AG04450 (cell line): ENCODE data around the gene RMDN3. TPM values are rescaled to one million over a fixed set of nuclear protein-coding genes. Genes with fewer than 3 reads are reported as not detected.

Experiments used
- CTCF ChIA-PET: fragments of 300-600, 350-600 bp; formaldehyde crosslinking; extraction: SDS; loops from one replicate; lab custom pipeline; 2022; ENCODE audit warnings: antibody characterized with exemption, inconsistent platforms; lab: Charles Lee
- POLR2A ChIA-PET: fragments of 350-600 bp; formaldehyde crosslinking; extraction: SDS; loops from one replicate; lab custom pipeline; 2021; ENCODE audit warnings: antibody characterized with exemption, inconsistent platforms; lab: Yijun Ruan, JAX
- DNase-seq: peaks from one replicate; pipeline ENCODE4 v3.0.0-alpha.2; 2011; ENCODE audit warnings: low read depth, low spot score
- H3K27ac ChIP-seq: one replicate; pipeline ENCODE4 v1.5.1; 2012; ENCODE audit warnings: low read depth, low read length, control low read depth
- H3K27me3 ChIP-seq: one replicate; pipeline ENCODE4 v1.6.0; 2012; ENCODE audit warnings: low read length; ENCODE audit not compliant: control insufficient read depth, insufficient read depth
- H3K4me3 ChIP-seq: 2 replicates; pipeline ENCODE4 v1.5.1; 2011; ENCODE audit warnings: mild to moderate bottlenecking, low read depth, low read length, control low read depth
- H3K9me3 ChIP-seq: 2 replicates; pipeline ENCODE4 v1.5.1; 2012; ENCODE audit warnings: low read length; ENCODE audit not compliant: control insufficient read depth, insufficient read depth
- polyA minus RNA-seq: library from RNA; depleted of rRNA, polyadenylated mRNA; stranded (reverse); fragments of >200 nt; gene quantifications from 2 replicates; pipeline ENCODE4 v1.2.3, GENCODE V29; 2011; rRNA and poly(A)+ RNA removed
- polyA plus RNA-seq: library from polyadenylated mRNA; depleted of rRNA; stranded (reverse); fragments of >200 nt; gene quantifications from 2 replicates; pipeline ENCODE4 v1.2.3, GENCODE V29; 2011; rRNA removed
- TF ChIP-seq, protein P1 (sequence below): IDR thresholded peaks from 2 replicates; pipeline ENCODE4 v1.5.1; 2011; ENCODE audit warnings: low read depth, low read length, control low read depth, inconsistent platforms

RMDN3 gene, protein sequence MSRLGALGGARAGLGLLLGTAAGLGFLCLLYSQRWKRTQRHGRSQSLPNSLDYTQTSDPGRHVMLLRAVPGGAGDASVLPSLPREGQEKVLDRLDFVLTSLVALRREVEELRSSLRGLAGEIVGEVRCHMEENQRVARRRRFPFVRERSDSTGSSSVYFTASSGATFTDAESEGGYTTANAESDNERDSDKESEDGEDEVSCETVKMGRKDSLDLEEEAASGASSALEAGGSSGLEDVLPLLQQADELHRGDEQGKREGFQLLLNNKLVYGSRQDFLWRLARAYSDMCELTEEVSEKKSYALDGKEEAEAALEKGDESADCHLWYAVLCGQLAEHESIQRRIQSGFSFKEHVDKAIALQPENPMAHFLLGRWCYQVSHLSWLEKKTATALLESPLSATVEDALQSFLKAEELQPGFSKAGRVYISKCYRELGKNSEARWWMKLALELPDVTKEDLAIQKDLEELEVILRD
- polyA plus RNA-seq (19.2 and 19.5 TPM in 2 replicates), polyA minus RNA-seq (10.1 and 10.8 TPM in 2 replicates)

DNA sequence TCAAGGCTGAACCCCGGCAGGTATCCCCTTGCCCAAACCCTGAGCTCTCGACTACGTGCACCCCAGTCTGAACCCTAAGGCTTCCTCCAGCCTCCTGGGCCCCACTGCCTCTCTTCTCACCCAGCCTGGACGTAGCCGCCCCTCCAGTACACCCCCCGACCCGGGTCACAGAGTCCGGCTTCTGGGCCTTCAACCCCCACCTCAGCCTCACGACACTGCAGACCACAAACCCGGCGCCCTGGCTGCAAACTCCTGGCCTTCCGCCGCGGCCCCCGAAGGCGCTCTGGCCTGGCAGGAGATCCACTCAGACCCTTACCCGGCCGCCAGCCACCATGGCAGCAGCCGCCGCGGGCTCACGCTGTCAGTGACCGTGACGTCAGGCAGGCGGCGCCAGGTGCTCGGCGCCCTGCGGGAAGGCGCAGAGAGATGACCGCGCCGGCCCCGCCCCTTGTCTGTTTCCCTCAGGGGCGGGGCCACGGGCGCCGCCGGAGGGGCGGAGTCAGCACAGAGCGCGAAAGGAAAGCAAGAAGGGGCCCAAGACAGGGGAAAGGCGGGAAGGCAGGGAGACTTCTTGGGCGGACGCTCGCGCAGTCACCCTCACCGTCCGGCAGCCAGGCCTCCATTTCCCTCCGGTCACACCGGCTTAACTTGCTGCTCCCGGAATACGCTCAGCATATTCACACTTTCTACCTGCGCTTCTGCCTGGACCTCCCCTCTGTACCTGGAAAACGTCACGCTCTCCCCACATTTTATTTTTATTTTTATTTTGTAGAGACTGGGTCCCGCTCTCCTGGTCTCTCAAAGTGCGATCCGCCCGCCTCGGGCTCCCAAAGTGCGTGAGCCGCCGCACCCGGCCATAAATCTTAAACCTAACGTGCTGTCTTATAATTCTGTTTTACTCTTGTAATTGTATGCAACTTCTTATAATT, at the start of gene RMDN3:
Gene RMDN3, minus strand, starts transcription at position 372 of the 929 bp plus-strand sequence. CDS start 471 bp downstream, outside the sequence.
- peak; percentile 67 for DNase-seq
- ChIA-PET CTCF (no interaction called here), POLR2A (no interaction called here)
- peak within 1 kb of the TSS; percentile 21 for H3K27ac ChIP-seq
- TF ChIP-seq, protein P1, sequence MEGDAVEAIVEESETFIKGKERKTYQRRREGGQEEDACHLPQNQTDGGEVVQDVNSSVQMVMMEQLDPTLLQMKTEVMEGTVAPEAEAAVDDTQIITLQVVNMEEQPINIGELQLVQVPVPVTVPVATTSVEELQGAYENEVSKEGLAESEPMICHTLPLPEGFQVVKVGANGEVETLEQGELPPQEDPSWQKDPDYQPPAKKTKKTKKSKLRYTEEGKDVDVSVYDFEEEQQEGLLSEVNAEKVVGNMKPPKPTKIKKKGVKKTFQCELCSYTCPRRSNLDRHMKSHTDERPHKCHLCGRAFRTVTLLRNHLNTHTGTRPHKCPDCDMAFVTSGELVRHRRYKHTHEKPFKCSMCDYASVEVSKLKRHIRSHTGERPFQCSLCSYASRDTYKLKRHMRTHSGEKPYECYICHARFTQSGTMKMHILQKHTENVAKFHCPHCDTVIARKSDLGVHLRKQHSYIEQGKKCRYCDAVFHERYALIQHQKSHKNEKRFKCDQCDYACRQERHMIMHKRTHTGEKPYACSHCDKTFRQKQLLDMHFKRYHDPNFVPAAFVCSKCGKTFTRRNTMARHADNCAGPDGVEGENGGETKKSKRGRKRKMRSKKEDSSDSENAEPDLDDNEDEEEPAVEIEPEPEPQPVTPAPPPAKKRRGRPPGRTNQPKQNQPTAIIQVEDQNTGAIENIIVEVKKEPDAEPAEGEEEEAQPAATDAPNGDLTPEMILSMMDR = no peak
- no peaks in the 10 kb centered on the region for H3K27me3 ChIP-seq
- no peaks in the 10 kb centered on the region; the same call in 1 of the 2 replicates for H3K9me3 ChIP-seq
- H3K4me3 ChIP-seq = peak within 1 kb of the TSS; percentile 94

DNA sequence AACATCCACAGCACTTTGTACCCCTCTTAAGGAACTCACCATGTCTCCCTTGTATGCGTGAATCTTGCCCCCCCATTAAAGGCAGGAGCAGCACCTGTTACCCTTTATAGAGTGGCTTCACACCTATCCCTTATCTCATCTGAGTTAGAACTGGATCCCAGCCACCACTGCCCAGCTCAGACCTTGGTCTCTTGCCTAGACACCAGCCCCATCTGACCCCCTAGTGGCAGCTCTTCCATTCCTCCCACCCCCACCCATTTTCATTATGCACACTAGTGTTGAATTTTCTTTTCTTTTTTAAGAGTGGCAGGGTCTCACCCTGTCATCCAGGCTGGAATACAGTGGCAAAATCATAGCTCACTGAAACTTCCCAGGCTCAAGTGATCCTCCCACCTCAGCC, 48.6 kb upstream of the RMDN3 start:
- CTCF ChIA-PET = interaction anchor here (0.6 to 0.7 kb wide), 2 partner anchors 214 to 266 kb away, joined by 4 to 5 read pairs; no protein-coding TSS in a partner anchor
- POLR2A ChIA-PET = no interaction called here
- DNase-seq = no peak

DNA sequence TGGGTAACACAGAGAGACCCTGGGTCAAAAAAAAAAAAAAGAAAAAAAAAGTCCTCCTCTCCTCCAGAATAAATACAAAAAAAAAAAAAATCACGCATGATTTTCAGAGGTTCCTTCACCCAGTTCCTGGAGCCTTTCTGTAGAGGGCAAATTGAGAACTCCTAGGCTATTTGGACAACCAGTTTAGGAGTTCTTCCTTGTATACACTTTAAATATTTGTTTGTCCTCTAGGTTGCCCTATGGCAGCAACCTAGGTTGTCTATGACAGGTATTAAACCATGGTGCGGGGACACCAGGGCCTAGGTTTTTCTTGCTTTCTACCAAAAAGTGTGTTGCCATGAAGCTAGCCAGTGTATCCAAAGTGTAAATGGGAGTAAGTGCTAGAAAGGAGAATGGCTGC, 48.0 kb upstream of the RMDN3 start:
- POLR2A ChIA-PET = no interaction called here
- no peaks in the 10 kb centered on the region; the same call in 1 of the 2 replicates for H3K9me3 ChIP-seq
- TF ChIP-seq, protein P1 = no peak
- H3K27ac ChIP-seq = no peak overlapping the region
- H3K4me3 ChIP-seq = no peak overlapping the region
- DNase-seq = no peak
- H3K27me3 ChIP-seq = no peaks in the 10 kb centered on the region
- CTCF ChIA-PET = no interaction called here

More for the DNA sequence above, 48.6 kb upstream of the RMDN3 start:
- Histone ChIP-seq H3K27ac (no peak overlapping the region), H3K27me3 (no peaks in the 10 kb centered on the region), H3K4me3 (no peak overlapping the region), H3K9me3 (no peaks in the 10 kb centered on the region; the same call in 1 of the 2 replicates)
- TF ChIP-seq, protein P1 = no peak

GRCh38 chr15:40799523-40799922, 44.5 kb upstream of the RMDN3 start:
- H3K27ac ChIP-seq = no peak overlapping the region
- H3K27me3 ChIP-seq = no peaks in the 10 kb centered on the region
- CTCF ChIA-PET = interaction anchor here (3.0 kb wide), 1 partner anchor 60 kb away, joined by 8 read pairs; no protein-coding TSS in a partner anchor
- POLR2A ChIA-PET = no interaction called here
- H3K4me3 ChIP-seq = no peak overlapping the region
- DNase-seq = no peak
- H3K9me3 ChIP-seq = no peaks in the 10 kb centered on the region
- TF ChIP-seq, protein P1 = no peak
